ENCODE data around the gene PCDH19. TPM values are rescaled to one million over a fixed set of nuclear protein-coding genes. Genes with fewer than 3 reads are reported as not detected.

PCDH19 gene
- total RNA-seq, 1 experiment from 2014 or later, result 1.2 TPM

- H2BK20ac ChIP-seq (ENCODE audit: low read depth, low read length, poor library complexity, severe bottlenecking), result no peak overlapping the region
- H3K23me2 ChIP-seq (ENCODE audit: insufficient read length, low read depth, low read length, poor library complexity, severe bottlenecking), result no peaks in the 10 kb centered on the region
- Mint-ChIP-seq H3K9me3 (peaks cover 33 to 45% of the 10 kb centered on the region in 2 experiments), H3K4me1 (peaks cover 6 to 9% of the 10 kb centered on the region in 2 experiments; a peak in 3 of 4 replicates), H3K4me3 (no peak overlapping the region), H3K36me3 (ENCODE audit: insufficient read depth in 1 of 3, low read depth in 3 of 3) (peaks cover 19 to 26% (median 24%) of the 10 kb centered on the region in 3 experiments), H3K27ac (no peak overlapping the region; a peak in 1 of 7 replicates), H3K27me3 (ENCODE audit: low read depth) (peaks cover 1% of the 10 kb centered on the region)
- H3K4me2 ChIP-seq (ENCODE audit: insufficient read depth, insufficient read length, low read length), result no peak overlapping the region
- H4K8ac ChIP-seq (replicated peaks; ENCODE audit: insufficient read length, low read depth, low read length), result no peak overlapping the region
- no peak overlapping the region for H3K18ac ChIP-seq (ENCODE audit: insufficient read length, low read depth, low read length)
- H3K27me3 ChIP-seq (ENCODE audit: insufficient read depth, low read length), result no peaks in the 10 kb centered on the region
- H4K91ac ChIP-seq (ENCODE audit: insufficient read length, low read depth, low read length), result no peak overlapping the region
- H2BK5ac ChIP-seq (ENCODE audit: insufficient read length, low read length), result no peak overlapping the region
- H3K79me1 ChIP-seq (ENCODE audit: insufficient read depth, low read depth, low read length, poor library complexity, severe bottlenecking), result no peaks in the 10 kb centered on the region
- H3T11ph ChIP-seq (ENCODE audit: low read length), result no peak overlapping the region
- no peak overlapping the region for H3K23ac ChIP-seq (ENCODE audit: insufficient read length, low read depth, low read length)
- WGBS (ENCODE audit: extremely low coverage, insufficient read length, low lambda C conversion rate), result no CpG with 5 or more reads among the region's 15 CpGs
- H2BK15ac ChIP-seq (ENCODE audit: low read depth, low read length), result no peak overlapping the region
- no peak overlapping the region for H4K5ac ChIP-seq (ENCODE audit: insufficient read length, low read depth, low read length)
- H3K27ac ChIP-seq (ENCODE audit: insufficient read length, low read depth, low read length), result no peak overlapping the region
- DNase-seq, result peak; percentile 32
- no peak overlapping the region for H3K4ac ChIP-seq (ENCODE audit: low read depth, low read length)
- H2BK120ac ChIP-seq (ENCODE audit: low read depth, low read length, poor library complexity, severe bottlenecking), result no peak overlapping the region
- peaks cover 12% of the 10 kb centered on the region for H3K9me3 ChIP-seq (ENCODE audit: control insufficient read depth, low read depth, low read length)
- no peaks in the 10 kb centered on the region for H3K79me2 ChIP-seq (ENCODE audit: insufficient read depth, low read length)
- no peak overlapping the region for H3K14ac ChIP-seq (ENCODE audit: insufficient read depth, low read length)
- no peak overlapping the region for H2AFZ ChIP-seq (ENCODE audit: low read length)
- H3K56ac ChIP-seq (ENCODE audit: insufficient read length, low read depth, low read length), result no peak overlapping the region
- no peak overlapping the region for H2BK12ac ChIP-seq (ENCODE audit: insufficient read length, low read depth, low read length)
- H2AK5ac ChIP-seq (ENCODE audit: insufficient read length, low read length), result no peak overlapping the region
- H3K4me1 ChIP-seq (ENCODE audit: insufficient read depth, low read length), result peaks cover 3% of the 10 kb centered on the region; the same call in 1 of the 2 replicates
- H4K20me1 ChIP-seq (ENCODE audit: control insufficient read depth, insufficient read depth, insufficient read length), result no peaks in the 10 kb centered on the region
- no peak overlapping the region for H3K9ac ChIP-seq (ENCODE audit: extremely low read depth, insufficient read length, low read length)
- TF ChIP-seq CTCF (conservative IDR thresholded peaks at IDR 0.05), result peak; percentile 22; the same call in 2 of the 3 replicates
Observed at GRCh38 chrX:100449696-100450608, 39.9 kb upstream of the PCDH19 start.
